AG20443 (cell line): ENCODE measurements around the gene PTPRM.

ENCODE experiments used
- DNase-seq: peaks from one replicate; pipeline ENCODE4 v3.0.0; 2012; ENCODE audit warnings: low spot score, mixed read lengths

Gene PTPRM

DNA sequence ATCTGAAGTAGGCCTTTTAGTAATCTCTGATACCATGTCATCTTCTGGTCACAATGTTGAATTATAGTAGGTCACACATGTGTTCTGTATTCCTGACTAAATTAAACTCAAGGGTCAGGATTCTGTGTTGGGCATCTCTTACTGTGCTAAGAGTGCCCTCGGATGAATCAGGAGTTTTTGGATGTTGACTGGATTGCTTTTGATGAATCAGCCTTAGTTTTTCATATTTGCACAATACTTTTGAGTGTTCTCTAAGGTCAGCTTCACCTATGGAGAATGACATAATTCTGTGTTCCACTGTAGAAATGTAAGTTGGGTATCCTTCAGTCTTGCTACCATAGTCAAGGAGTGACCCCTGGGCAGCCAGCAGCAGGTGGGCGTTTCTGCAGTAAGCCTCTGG lies 190.1 kb downstream of the PTPRM start:
- no peak for DNase-seq

DNA sequence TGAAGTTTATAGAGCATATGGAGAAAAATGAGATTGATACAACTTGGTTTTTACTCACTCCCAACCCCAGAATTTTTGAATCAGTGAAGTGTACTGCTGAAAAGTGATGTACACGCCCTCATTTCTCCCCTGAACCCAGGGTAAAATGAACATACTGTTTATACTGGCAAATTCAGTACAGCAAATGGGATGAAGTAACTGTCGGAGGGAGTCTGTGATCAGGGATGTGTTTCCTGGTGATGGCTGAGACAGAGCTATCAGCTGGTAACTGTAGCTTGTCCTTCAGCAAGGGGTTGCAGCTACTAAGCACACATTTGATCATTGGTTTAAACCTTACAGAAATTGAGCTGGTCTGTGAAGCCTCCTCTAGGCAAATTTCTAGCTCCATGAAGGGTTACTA lies 191.6 kb downstream of the PTPRM start:
- DNase-seq: no peak

DNA sequence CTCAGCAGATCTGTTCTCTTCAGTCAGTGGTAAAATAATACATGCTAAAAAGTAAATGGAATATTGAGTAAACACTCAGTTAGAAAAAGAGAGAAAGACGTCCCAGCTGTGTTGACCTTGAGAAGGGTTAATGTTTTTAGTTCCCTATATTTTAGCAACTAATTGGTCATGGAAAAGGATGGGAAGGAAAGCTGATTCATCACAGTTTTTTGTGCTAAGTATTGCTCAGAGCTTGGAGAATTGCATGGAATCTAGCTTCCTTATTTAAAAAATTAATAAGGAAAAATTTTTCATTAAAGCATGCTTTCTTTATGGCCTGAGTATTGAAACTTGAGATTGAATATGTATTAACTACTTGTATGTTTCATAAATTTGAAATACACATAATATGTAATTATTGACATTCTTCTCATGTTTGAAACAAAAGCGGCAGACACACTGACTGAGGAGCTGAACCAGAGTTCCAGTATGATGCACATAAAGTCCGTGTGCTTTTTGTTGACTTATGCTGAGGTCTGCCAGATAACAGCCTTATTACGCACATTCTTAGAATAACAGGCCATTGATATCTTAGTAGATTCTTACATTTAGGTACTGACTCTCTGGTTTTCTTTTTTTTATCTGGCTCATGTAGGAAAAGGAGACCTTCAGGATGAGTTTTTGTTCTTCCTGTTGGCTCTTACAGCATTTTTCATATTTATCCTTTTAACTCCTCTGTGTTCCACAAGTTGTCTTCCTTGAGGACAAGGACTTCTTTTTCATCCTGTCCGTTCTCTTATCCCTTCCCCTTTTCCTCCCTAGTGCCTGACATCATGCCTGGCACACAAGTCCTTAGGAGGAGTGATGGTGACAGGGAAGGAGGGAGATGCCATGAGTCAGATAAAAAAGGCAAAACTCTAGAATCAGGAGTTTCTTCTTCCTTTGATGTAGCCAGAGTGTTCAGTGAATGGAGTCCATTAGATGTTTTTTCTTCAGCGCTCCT lies 194.1 kb downstream of the PTPRM start:
- DNase-seq: no peak

DNA sequence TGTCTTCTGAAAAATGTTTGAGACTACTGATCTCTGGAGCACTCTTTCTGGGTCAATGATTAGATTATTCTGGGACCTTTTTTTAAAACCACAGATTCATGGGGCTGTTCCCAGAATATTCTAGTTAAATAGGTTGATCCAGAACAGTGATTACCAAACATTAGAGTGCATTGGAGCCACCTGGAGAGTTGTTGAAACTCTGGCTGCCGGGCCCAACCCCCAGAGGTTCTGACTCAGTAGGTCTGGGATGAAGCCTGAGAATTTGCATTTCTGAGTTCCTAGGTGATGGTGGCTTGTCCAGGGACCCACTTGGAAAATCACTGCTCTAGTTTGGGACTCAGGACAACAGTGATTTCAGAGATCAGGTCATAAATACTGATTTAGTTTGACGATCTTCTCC lies 197.3 kb downstream of the PTPRM start:
- DNase-seq: no peak

DNA sequence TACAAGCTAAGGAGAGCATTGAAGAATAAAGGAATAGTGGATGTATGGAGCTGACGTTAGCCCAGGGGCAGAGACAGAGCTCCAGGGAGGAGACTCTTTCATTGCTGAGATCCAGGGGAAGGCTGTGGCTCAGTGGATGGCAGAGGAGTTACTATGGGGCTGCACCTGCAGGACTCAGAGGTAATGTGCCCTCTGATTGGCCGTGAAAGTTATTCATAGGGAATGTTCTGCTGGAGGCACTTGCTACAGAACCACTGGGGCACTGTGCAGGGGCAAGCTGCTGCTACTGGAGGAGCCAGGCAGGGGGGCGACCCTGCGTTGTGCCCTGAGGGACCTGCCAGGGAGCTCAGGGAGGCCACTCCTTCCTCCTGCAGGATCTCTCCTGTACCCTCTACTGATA lies 199.2 kb downstream of the PTPRM start:
- DNase-seq: no peak

DNA sequence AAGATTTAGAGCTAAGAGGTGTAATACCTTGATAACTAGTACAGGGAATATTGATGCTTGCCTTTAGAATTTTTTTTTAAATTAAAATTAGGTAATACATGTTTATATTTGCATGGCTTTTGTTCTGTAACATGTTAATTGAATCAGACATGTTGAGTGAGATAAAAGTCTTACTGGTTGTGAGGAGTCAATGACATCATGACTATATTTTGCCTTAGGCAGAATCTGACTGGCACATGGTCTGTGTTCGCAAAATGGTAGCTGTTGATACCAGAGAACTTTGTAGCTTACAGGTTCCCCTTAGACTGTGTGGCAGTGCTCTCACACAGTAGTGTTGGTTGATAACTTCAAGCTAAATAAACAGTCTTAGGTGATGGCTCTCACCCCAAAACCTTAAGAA lies 199.7 kb downstream of the PTPRM start:
- DNase-seq: no peak

DNA sequence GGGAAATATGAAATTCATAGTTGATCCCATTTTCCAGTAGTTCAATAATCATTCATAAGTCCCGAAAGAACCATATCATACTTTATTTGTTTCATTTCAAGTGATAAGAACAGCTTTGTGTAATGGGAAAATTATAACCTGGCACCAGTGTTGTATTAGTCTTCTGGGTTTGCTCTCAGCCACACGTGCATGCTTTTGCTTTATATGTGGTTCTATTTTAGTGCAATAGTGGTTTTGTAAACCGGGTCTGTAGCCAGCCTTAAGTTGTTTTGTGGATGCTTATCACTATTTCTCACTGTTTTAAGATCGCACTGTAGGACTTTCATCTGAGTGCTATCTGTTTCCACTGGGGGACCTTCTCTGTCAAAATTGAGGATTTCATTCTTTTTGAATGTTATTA lies 203.8 kb downstream of the PTPRM start:
- no peak for DNase-seq

DNA sequence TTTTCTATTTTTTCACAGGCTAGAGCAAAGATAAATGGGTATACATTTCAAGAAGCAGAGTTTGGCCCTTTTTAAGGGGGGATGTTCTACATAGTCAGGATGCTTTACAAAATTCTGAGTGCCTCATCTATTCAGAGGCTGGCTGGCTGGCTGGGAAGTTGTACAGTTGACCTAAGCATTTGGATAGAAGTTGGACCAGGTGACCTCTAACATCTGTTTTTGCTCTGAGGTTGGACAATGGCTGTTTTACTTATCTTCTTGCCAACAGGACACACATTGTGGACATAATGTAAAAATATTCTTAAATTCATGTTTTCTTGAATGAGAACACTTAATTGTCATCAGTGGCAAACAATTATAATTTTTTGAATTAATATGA lies 205.4 kb downstream of the PTPRM start:
- DNase-seq: no peak

DNA sequence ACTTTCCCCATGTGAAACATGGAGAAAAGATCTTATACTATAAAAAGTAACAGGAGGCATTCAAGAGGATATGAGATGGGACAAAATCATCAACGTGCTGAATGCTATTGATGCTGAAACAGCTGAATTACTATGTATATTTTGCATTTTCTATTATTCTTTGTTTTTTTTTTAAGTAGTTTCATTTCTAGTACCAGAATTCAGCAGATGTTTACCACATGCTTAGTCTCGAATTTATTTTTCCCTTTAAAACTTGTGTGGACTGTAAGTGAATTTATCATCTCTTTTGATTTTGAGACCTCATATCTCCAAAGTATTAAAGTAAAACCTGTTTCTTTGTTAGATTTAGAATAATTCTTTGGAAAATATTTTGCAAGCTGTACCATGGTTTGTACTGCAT lies 205.8 kb downstream of the PTPRM start:
- no peak for DNase-seq

DNA sequence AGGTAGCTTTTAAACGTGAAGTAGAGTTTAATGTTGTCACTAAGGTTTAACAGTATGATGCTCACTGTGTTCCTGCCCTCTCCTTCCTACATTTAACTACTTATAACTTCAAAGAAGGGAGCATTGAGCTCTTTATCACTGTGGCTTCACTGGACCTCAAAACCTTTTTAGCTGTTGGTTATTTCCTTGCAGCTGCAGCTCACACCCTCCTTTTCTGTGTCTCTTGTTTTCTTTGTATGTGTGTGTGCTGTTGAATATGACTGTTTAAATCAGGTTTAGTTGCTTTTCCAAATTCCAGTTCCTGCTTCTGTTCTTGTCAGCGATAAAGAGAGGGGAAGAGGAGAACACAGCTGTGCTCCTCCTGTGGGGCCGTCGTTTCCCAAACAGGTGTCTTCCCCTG lies 208.0 kb downstream of the PTPRM start:
- no peak for DNase-seq

DNA sequence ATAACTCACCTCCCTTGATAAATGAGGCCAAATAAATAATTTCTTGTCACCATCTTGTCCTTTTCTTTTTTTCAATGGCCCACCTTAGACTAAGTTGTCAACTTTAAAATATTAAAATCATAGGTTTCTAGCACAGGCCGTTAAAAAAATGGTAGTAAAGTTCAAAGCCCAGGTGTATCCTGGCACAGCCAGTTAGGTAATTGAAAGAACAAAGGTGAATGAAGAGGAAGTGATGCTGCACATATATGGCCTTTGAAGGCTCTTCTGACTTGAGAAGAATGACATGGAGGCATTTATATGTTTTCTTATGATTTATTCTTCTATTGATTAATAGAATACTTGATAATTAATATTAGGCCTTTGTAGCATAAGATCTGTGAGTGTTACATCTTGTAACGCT lies 208.7 kb downstream of the PTPRM start:
- DNase-seq: no peak

DNA sequence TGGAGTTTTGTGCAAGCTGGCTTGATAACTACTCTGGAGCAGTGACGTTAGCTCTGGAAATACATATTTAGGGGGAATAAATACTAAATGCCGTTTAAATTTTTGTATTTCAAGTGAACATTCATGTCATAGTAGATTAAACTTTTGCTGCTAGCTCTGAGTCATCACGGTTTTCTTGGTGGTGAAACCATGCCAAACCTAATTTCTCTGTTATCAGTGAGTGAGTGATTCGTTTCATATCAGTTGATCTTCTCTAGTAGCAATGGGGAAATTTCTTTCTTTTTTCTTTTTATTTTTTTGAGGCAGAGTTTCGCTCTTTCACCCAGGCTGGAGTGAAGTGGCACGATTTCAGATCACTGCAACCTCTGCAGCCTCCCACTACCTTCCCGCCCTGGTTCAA lies 211.1 kb downstream of the PTPRM start:
- no peak for DNase-seq

DNA sequence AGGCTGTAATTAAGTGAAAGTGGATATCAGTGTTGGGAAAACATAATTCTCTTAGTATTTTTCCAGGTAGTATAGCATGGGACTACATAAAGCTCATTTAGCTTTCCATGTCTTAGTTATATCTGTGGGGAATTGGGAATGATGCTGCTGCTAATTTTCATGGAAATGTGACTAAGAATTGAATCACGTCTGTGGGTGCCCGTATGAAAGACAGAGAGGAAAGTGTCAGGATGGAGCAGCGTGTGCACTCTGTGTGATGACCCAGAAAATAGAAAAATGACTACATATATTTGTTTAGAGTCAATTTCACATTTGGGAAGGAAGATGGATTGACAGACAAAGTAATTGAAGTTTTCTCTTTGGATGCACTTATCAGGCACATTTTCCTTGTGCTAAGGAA lies 212.1 kb downstream of the PTPRM start:
- DNase-seq: no peak

DNA sequence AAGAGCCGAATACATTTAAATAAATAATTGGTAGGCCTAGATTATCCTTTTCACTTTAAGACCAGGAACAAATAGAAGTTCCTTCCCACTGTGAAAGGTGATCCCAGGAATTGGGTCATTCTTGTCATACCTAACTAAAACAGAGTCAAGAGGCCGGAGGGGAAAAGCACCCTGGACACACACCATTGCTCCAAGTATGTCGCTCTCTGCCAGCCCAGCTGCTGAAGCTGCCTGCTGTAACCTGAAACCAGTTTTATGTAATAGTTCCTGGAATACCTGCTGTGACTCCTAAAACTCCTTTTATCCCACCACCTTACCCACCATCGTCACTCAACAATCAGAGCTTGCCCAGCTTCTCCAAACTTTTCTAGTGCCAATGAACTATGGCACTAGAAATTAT lies 217.1 kb downstream of the PTPRM start:
- no peak for DNase-seq

DNA sequence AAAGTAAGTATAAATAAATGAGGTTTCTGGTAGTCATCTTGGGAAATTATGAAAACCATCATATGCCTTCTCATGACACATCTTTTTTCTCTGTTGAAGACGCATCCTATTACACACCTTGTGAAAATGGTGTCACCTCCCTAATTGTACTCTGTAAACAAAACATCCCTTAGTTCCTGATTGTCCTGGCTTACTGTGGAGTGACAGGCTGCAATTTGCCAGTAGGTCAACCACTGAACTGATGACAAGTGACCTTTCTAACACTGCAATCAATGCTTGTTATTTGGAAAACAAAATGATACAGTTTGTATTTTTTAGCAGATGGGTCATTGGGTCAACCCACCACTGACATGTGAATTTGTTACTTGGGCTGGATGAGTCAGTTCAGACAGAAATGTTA lies 219.5 kb downstream of the PTPRM start:
- no peak for DNase-seq

DNA sequence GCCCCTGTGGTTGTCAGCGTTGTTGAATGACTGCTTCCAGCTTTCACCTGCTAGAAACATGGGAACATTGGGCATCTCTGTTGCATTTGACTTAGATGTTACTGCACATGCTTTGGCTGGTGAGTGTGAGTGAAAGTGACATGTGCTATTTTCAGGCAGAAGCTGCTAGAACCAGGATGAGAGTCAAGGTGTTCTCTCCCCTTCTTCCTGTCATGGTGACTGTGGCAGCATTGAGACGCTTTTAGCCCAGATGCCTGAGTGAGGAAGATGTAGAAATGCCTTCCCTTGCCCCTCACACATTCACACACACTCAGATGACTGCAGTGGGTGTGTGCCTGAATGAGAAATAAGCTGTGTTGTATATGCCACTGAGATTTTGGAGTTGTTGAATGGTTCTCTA lies 220.2 kb downstream of the PTPRM start:
- DNase-seq: no peak

DNA sequence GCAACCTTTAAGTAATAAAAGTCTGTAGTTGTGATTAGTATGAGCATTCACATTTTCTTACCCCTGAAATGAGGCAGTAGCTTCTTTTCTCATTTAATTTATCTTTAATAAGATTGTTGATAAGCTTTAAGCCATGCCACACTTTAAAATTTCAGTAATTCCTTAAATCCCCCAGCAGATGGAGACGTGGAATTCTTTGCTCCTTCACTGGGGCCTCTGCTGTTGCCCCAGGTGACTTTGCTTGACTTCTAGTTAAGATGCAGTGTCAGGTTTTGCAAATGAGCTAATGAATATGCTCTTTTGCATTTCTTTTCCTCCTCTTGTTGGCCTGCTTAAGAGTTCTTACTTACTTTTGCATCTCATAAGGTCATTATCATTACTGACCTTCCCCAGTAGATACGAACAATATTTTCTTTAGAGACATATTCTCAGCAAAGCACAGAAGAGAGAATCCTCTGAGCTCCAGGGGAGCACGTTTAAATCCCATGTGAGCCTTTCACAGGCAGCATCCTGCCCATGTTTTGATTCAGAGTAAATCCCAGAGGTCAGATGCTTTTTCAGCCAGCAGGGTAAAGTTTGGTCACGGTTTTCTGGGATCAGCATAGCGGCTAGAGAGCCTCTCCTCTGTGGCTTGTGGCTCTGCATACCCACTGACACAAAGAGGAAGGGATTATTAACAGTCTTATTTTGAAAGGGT lies 222.9 kb downstream of the PTPRM start:
- peak; percentile 70 for DNase-seq

DNA sequence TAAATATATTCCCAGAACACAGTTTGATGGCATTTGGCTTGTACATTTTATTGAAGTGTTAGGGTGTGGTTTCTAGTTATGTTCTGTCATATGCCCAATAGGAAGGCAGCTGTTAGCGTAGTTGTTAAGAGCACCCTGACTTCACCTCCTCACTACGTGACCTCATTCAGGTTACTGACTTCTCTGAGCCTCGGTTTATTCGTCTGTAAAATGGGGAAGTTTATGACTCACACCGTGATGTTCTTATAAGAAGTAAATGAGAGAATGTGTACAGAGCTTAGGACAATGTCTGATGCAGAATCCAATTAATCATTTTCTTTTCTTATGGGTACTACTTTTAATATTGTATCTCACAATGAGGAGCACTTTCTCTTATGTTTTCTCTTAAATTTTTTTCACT lies 226.0 kb downstream of the PTPRM start:
- no peak for DNase-seq

DNA sequence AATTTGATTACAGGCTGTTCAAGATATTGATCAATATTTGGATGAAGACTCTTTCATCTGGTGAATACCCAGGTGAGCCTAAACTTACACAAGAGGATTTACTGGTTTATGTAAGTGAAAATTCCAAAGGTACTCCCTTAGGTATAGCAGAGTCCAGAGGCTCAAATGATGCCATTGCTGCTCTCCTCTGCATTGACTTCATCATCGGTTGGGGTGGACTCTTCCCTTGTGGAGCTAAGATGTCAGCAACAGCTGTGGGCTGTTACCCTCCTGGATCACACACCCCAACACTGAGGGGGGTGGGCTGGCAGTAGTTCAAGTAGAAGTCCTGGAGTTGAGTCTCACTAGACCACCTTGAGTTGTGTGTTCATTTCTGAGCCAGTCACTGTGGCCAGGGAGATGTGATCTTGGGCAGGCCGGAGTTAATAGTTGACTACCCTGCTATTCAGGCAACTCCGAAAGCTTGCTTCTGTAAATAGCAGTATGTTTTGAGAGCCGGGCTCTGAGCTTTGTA lies 236.9 kb downstream of the PTPRM start:
- no peak for DNase-seq

DNA sequence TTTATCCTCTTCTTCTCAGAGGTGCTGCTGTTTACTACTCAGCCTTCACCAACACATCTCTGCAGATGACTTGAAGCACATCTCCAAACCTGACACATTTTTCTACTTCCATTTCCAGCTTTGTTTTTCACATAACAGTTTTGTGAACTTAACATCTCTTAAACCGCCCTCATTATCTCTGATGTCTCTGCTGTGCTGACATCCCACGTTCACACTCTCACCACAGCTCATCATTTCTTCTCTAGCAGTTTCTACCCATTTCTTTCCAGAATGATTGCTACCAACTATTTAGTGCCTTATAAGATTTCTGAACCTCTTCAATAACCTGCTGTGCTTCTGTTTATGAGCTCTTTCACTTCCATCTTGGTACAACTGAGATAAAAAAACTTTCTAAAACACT lies 238.0 kb downstream of the PTPRM start:
- no peak for DNase-seq

DNA sequence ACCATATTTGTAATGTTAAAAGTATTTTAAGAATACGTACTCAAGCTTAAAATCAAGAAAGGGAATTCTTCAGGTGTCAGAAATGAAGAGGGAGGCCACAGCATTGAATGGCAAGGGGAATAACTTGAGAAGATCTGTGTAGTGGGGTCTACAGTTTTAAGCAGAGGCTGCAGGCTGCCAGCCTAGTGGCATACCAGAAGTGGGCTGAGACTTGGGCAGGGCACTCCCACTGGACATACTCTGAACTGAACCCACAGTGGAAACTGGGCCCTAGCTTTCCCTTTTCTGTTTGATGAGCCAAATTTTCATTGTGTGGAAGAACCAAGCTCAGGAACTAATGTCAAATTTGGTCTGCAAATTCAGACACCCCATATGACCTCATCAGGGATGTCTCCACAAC lies 238.8 kb downstream of the PTPRM start:
- no peak for DNase-seq

DNA sequence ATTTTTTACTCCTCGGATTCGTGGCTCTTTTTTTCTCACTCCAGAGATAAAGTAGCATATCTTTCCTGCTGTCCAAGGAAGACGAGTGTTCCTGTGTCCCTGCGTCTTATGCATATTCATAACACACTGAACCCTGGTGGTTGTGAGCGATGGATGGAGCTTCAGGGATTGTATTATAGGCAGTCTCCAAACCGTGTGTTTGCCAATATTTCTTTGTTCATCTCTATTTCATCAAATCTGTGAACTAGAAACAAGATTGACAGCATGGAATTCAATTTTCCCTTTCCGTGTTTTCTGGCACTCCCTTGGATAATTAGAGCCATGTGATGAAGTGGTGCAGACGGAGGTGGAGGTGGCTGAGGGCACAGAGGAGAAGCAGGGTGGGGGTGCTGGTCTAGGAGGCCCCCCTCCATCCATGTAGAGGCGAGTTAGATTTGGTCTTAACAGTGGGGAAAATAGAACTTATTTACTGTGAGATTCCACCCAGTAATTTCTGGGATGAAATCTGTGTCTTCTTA lies 240.9 kb downstream of the PTPRM start:
- DNase-seq: no peak

DNA sequence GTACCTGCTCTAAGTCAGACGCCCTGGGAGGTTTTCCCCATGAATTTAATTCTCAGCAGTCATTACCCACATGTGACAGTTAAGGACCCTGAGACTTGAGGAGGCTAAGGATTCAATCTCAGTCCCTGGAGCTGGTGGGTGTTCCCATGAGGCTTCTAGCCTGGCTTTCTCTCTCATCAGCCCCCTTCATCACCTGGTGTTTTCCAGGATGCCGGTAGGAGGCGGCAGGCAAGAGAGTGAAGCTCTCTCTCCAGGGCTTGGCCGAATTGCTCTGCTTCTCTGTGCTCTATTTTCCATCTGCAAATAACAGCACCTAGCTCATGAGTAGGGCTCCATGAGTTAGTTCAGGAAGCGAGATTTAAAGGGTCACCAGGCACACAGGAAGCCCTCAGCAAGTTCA lies 241.9 kb downstream of the PTPRM start:
- no peak for DNase-seq
